Left renal cortex interstitium (tissue), 4 donors: ENCODE data around the gene BAD. TPM values are rescaled to one million over a fixed set of nuclear protein-coding genes. Genes with fewer than 3 reads are reported as not detected.

ENCODE experiments used
- DNase-seq, 4 donors: peaks; one replicate each; pipeline ENCODE4 v3.0.0-alpha.2; 2013; ENCODE audit warnings: low read depth in 4 of 4, low spot score in 2 of 4, missing footprints in 1 of 4
- polyA plus RNA-seq, 4 donors: library from polyadenylated mRNA; unstranded; fragments of 120-200 nt; gene quantifications; one replicate each; pipeline ENCODE4 v1.2.1, GENCODE V29; 2013; ENCODE audit not compliant: insufficient read length in 4 of 4

Gene BAD
- polyA plus RNA-seq, 4 donors = 44.2 to 72.0 (median 57.1) TPM

- no peak for DNase-seq
Observed at GRCh38 chr11:64233913-64234586, 50.4 kb downstream of the BAD start, which contains the start of gene VEGFB. Gene VEGFB (plus strand): TSS chr11:64234584. CDS start chr11:64234834, 250 bp downstream.

GRCh38 chr11:64232967-64233315 lies 51.5 kb downstream of the BAD start:
- no peak for DNase-seq

DNA sequence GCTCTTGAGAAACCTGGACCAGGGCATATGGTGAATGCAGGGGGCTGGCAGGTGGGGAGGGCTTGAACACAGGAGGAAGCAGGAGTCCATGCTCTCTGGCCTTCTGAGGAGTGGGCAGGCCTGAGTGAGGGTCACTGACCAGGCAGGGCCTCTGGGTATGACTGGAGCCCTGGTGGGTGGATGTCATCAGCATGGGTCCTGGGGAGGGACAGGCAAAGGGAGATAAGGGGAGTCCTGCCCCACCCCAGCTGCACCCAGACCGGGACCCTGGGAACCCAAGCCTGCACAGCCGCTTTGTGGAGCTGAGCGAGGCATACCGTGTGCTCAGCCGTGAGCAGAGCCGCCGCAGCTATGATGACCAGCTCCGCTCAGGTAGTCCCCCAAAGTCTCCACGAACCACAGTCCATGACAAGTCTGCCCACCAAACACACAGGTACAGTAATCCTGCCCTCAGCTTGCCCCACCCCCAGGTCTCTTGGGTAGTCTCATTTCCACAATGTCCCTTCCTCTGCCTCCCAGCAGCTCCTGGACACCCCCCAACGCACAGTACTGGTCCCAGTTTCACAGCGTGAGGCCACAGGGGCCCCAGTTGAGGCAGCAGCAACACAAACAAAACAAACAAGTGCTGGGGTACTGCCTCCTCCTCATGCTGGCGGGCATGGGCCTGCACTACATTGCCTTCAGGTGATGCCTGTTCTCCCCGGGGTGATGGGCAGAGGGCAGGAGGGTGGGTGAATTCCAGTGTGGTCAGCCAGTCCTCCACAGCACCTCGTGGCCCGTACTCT lies 52.1 kb downstream of the BAD start:
- no peak for DNase-seq

- no peak for DNase-seq
Observed at GRCh38 chr11:64231546-64231945, 52.9 kb downstream of the BAD start.

DNA sequence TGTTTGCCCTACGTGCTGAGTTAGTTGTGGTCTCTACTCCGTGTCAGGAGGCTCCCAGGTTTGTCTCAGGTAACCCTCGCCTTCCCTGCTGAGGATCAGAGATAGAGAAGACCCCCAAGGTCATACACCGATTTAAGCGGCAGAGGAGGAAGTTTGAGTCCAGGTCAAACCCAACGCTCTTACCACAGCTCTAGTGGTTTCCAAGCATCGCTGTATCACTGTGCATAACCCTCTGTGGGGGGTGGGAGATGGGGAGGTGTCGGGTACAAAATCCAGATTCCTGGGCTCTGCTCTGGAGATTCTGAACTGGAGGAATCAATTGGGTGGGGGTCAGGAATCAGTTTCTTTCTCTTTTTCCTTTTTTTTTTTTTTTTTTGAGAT lies 53.5 kb downstream of the BAD start:
- DNase-seq = no peak

DNA sequence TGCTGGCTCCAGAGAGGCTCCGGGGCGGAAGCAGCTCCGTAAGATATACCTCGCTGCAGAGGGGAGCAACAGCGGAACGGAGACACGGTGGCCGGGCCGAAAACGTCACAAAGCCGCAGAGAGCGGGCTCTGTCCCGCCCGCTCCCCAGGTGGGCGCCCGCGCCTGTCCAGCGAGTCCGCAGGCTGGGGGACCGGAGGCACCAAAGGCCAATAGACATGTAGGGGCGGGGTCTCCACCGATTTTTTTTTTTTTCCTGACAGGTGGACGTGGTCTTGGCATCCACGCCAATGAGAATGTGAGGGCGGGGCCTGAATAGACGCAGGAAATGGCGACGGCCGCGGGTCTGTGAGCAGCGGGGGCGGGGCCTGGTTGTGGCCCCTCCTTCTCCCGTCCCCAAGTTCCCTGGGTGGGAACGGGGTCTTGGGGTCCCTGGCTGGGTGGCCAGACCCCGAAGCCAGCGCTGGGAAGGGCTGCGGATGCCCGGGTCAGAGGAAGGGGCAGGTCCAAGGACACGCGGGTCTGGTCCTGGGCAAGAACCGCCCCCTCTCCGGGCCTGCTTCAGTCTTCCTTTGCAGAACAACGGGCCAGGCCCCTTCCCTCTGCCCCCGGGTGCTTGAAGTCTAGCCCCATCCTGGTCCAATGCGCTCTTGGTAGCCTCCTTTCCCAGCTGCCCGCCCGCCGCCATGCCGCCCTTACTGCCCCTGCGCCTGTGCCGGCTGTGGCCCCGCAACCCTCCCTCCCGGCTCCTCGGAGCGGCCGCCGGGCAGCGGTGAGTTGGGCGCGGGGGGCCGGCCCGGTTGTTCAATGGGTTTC lies 54.1 kb downstream of the BAD start, which contains the start of gene DNAJC4:
Gene DNAJC4 (plus strand): TSS at position 378 of the 814 bp plus-strand sequence. CDS start 307 bp downstream, at position 685.
- DNase-seq = peak; percentile 83 to 95 (median 86)

DNA sequence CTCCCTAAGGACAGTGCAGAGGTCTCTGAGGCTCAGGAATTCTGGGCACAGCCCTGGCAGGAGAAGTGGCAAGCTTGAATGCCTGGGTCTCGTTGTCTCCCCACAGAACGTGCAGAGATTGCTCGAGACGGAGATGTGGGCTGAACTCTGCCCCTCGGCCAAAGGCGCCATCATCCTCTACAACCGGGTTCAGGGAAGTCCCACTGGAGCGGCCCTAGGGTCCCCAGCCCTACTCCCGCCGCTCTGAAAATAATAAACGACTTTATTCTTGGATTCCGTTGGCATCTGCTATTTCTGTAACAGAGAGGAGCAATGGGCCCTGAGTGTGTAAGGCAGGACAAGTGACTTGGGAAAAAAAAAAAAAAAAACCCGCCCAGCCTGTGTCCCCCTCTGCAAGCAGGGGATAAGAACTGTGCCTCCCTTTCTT lies 54.7 kb downstream of the BAD start:
- DNase-seq = no peak

DNA sequence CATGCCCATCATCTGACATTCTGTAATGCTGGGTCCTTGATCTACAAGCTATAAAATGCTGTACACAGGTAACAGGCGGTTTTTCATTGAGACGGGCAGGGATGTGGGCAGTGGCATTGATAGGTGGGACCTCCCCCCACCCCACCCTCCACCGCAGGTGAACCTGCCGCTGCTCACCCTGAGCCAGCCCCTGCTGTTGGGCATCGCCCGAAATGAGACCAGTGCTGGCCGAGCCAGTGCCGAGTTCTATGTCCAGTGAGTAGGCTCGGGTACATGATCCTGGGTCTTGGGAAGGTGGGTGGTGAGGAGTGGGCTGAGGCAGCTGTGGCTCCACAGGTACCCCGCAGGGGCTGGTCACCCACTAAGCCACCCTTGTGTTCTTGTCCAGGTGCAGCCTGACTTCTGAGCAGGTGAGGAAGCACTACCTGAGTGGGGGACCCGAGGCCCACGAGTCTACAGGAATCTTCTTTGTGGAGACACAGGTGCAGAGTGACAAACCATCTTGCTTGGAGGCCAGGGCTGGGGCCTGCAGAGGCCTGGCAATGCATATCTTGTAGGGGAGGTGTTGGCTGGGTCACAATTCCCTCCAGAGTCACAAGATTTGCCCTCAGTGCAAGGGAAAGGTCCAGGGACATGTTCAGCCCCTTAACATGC lies 55.2 kb downstream of the BAD start:
- no peak for DNase-seq

DNA sequence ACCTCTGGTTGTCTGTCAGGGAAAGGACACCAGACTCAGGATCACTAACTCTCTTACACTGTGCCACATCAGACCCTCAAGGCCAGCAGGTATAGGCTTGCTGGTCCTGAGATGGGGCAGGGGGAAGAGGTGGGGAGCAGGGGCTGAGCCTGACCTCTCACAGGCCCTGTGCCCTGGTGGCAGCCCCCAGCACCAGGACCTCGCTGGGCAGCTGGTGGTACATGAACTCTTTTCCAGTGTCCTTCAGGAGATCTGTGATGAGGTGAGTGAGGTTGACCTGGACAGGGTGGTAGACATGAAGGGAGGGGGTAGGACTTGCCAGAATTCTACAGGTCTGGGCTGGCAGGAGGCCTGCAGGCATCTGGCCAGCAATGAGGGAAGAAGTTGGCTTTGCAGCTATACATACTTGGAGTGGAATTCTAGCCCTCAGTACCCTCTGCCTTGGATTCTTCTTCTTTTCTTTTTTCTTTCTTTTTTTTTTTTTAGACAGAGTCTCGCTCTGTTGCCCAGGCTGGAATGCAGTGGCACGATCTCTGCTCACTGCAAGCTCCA lies 57.0 kb downstream of the BAD start:
- DNase-seq = no peak

DNA sequence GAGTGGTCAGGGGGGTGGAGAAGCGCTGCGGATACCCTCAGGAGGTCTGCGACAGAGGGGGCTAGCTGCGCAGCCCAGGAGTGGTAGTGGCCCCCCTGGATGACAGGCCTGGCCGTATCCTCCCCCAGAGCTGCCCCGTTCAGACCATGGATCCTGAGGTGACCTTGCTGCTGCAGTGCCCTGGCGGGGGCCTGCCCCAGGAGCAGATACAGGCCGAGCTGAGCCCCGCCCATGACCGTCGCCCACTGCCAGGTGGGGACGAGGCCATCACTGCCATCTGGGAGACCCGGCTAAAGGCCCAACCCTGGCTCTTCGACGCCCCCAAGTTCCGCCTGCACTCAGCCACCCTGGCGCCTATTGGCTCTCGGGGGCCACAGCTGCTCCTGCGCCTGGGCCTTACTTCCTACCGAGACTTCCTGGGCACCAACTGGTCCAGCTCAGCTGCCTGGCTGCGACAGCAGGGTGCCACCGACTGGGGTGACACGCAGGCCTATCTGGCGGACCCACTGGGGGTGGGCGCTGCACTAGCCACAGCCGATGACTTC lies 57.9 kb downstream of the BAD start:
- no peak for DNase-seq

DNA sequence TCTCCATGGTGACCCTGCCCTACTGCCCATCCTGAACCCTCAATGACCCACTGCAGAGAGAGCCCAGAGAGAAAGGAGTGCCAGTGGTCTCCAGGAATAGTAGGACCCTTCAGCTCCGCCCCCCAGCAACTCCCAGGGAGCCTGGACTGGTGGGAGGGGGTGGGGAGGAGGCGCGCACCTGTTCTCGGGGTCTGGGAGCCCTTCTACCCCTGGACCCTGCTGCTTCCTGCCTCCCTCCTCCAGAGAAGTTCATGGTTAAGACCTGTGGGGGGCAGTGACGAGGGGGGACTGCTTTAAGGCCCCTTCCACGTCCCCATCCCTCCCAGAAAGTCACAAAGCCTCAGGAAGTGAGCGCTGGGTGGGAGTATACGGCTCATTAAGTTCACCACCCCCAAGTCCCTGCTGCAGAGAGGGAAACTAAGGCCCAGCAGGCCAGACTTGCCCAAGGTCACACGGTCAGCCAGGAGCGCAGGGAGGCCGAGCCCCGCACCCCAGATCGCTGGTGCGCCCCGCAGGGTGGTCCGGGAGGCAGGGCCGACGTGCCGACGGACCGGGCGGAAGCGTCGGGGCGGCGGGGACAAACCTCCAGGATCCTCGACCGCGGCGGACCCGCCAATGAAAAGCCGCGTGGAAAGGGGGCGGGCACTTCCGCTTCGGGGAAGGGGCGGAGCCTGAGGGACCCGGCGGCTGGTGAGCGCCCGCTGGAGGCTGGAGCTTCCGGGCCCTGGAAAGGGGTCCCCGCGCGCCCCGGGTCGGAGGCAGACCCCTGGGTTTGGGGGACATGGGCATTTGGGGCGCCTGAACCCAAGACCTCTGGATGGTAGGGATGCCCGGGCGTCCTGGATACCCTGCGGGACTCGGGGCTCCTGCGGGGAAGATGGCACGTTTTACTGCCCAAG lies 58.6 kb downstream of the BAD start, which contains the start of the genes NUDT22 and TRPT1:
Gene NUDT22 (plus strand): TSS at position 667 of the 899 bp plus-strand sequence. CDS start 379 bp downstream, outside the sequence.
Gene TRPT1 (minus strand): TSS at position 579 of the 899 bp plus-strand sequence. CDS start 326 bp downstream, at position 253.
- DNase-seq = peak in 2 of 4 donors; percentile 82 to 83

DNA sequence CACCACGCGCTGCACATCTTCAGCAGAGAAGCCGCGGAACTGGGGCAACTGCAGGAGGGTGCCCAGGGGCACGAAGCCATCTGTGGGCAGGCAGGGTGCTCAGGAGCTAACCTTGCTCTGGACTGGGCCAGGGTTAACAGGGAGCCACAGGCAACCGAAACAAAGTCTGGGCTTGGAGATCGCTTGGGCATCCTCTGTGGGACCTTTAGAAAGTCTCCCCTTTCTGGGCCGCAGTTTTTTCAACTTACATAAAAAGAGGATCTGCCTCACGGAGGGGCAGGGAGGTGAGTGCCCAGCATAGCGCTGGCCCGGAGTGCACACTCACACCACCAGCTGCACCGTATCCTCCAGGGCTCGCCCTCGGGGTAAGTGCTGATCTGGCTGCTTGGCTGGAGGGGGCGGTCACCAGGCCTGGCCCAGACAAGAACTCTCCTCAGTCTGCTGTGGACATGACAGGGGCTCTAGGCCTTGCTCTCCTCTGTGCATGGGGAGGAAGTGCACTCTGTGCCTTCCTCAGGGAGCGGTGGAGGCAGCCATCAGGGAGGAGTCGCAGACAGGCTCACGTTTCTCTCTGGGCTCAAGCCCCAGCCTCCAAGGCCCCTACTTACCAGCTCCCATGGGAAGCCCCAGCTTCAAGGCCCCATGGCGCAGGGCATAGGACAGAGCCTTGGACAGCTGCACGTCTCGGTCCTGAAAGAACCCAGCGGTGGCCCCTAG lies 59.4 kb downstream of the BAD start:
- DNase-seq = no peak

- DNase-seq = no peak
Observed at GRCh38 chr11:64224151-64224890, 60.1 kb downstream of the BAD start.

- no peak for DNase-seq
Observed at GRCh38 chr11:64223001-64223651, 61.3 kb downstream of the BAD start.

DNA sequence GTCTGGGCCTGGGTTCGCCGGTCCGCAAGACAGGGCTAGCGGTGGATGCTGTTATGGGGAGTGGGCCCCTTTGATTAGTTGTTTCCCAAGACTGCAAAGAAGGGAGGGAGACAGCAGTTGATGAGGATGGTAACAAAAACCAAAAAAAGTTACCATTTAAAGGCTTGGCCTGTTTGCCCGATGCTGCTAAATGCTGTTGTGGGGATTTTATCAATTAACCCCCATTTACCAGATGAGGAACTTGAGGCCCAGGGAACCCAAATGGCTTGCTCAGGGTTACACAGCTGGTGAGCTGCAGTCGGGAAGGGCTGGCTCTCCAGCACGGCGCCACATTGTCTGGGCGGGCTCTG lies 61.8 kb downstream of the BAD start:
- no peak for DNase-seq

DNA sequence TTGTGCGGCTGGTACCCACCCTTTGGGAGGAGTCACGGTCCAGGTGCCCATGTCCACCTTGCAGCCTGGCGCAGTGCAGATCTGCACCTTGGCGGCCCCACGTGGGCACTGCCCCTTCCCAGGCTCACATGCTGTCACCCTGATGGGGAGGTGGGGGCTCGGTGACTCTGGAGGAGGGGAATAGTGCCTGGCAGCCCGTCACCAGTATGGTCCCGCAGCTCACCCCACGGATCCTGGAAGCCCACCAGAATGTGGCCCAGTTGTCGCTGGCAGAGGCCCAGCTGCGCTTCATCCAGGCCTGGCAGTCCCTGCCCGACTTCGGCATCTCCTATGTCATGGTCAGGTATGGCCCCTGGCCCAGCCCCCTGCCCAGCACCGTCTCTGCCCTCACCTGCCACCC lies 63.7 kb downstream of the BAD start:
- no peak for DNase-seq

GRCh38 chr11:64220271-64220670 lies 64.2 kb downstream of the BAD start:
- DNase-seq = no peak
